ENCODE results near the gene CHN2. TPM values are rescaled to one million over a fixed set of nuclear protein-coding genes. Genes with fewer than 3 reads are reported as not detected.
A peak's percentile ranks its signal among the peaks of the same experiment; 100 is the strongest.

CHN2 gene
- polyA plus RNA-seq, 1 experiment, result not detected

GRCh38 chr7:29297194-29297890 lies 102.8 kb downstream of the CHN2 start:
- ChIA-PET CTCF (no interaction called here), POLR2A (no interaction called here)
- DNase-seq (ENCODE audit: low read depth, low spot score), result no peak
- Histone ChIP-seq H3K27ac (ENCODE audit: low read depth, low read length) (no peak overlapping the region), H3K4me3 (ENCODE audit: low read depth, low read length) (no peak overlapping the region), H3K9me3 (ENCODE audit: control insufficient read depth, insufficient read depth, low read length) (no peaks in the 10 kb centered on the region; the same call in 1 of the 2 replicates), H3K27me3 (ENCODE audit: control insufficient read depth, insufficient read depth, low read length) (no peaks in the 10 kb centered on the region)
- TF ChIP-seq CTCF (IDR thresholded peaks at IDR 0.05; ENCODE audit: low read depth, low read length), result 0 out of 2 replicates have a peak, but pooled peaks have one; percentile 13

DNA sequence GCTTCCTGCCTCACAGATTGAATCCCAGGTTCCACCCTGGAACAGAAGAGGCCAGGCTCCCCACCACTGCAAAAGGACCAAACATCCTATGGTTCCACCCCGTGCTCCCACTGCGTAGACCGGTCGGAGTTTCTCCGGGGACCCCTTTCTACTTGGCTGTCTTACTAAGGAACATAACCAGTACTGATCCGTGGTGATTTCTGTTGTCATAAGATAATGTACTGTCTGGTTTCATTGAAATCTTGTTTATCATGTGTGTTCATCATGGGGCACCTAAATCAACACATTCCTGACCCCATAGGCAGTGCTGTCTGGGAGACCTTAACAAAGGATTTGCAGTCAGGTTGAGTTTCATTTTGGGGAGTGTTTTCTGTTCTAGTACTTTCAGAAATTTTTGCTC lies 104.5 kb downstream of the CHN2 start:
- ChIA-PET CTCF (no interaction called here), POLR2A (no interaction called here)
- no peak for TF ChIP-seq CTCF (IDR thresholded peaks at IDR 0.05; ENCODE audit: low read depth, low read length)
- Histone ChIP-seq H3K27ac (ENCODE audit: low read depth, low read length) (no peak overlapping the region), H3K27me3 (ENCODE audit: control insufficient read depth, insufficient read depth, low read length) (no peaks in the 10 kb centered on the region), H3K9me3 (ENCODE audit: control insufficient read depth, insufficient read depth, low read length) (no peaks in the 10 kb centered on the region), H3K4me3 (ENCODE audit: low read depth, low read length) (no peak overlapping the region)
- DNase-seq (ENCODE audit: low read depth, low spot score), result no peak

GRCh38 chr7:29300026-29300480 lies 105.5 kb downstream of the CHN2 start:
- H3K27ac ChIP-seq (ENCODE audit: low read depth, low read length), result no peak overlapping the region
- no peak overlapping the region for H3K4me3 ChIP-seq (ENCODE audit: low read depth, low read length)
- no peaks in the 10 kb centered on the region for H3K27me3 ChIP-seq (ENCODE audit: control insufficient read depth, insufficient read depth, low read length)
- POLR2A ChIA-PET, result no interaction called here
- DNase-seq (ENCODE audit: low read depth, low spot score), result no peak
- no peak for TF ChIP-seq CTCF (IDR thresholded peaks at IDR 0.05; ENCODE audit: low read depth, low read length)
- CTCF ChIA-PET, result no interaction called here
- H3K9me3 ChIP-seq (ENCODE audit: control insufficient read depth, insufficient read depth, low read length), result no peaks in the 10 kb centered on the region

GRCh38 chr7:29300649-29301048 lies 106.1 kb downstream of the CHN2 start:
- ChIA-PET POLR2A (no interaction called here), CTCF (no interaction called here)
- Histone ChIP-seq H3K9me3 (ENCODE audit: control insufficient read depth, insufficient read depth, low read length) (no peaks in the 10 kb centered on the region), H3K27me3 (ENCODE audit: control insufficient read depth, insufficient read depth, low read length) (no peaks in the 10 kb centered on the region), H3K27ac (ENCODE audit: low read depth, low read length) (no peak overlapping the region), H3K4me3 (ENCODE audit: low read depth, low read length) (no peak overlapping the region)
- no peak for DNase-seq (ENCODE audit: low read depth, low spot score)
- TF ChIP-seq CTCF (IDR thresholded peaks at IDR 0.05; ENCODE audit: low read depth, low read length), result no peak

- no peaks in the 10 kb centered on the region for H3K27me3 ChIP-seq (ENCODE audit: control insufficient read depth, insufficient read depth, low read length)
- no peaks in the 10 kb centered on the region for H3K9me3 ChIP-seq (ENCODE audit: control insufficient read depth, insufficient read depth, low read length)
- no peak overlapping the region for H3K27ac ChIP-seq (ENCODE audit: low read depth, low read length)
- H3K4me3 ChIP-seq (ENCODE audit: low read depth, low read length), result no peak overlapping the region
- ChIA-PET POLR2A (no interaction called here), CTCF (no interaction called here)
- no peak for TF ChIP-seq CTCF (IDR thresholded peaks at IDR 0.05; ENCODE audit: low read depth, low read length)
- DNase-seq (ENCODE audit: low read depth, low spot score), result no peak
Observed at GRCh38 chr7:29302666-29303395, 108.3 kb downstream of the CHN2 start.

All from AG04450 (cell line).